ENCODE measurements around the gene RBMS3.

- TF ChIP-seq CTCF (IDR thresholded peaks at IDR 0.05): no peak
- no peak for TF ChIP-seq EZH2 (IDR thresholded peaks at IDR 0.05)
Measured at GRCh38 chr3:29484633-29485032, 203.8 kb downstream of the RBMS3 start.
